A549 (cell line): ENCODE measurements around the gene KAT8.

ENCODE experiments used
- CBX8 ChIP-seq: fragments of 200-600 bp; sonication (generic); IDR thresholded peaks from 2 replicates; pipeline ENCODE4 v1.6.1; 2016
- CTCF ChIP-seq: fragments of >200 bp; sonication (Bioruptor Twin); formaldehyde crosslinking; IDR thresholded peaks from 3 replicates; pipeline ENCODE4 v1.5.1; 2016
- FOSL2 ChIP-seq, 2 experiments: fragments of 450-650 bp in 1 of 2; fragments of >200 bp in 1 of 2; sonication (Bioruptor Twin) in 1 of 2; formaldehyde crosslinking; IDR thresholded peaks; 2 replicates each; pipeline versions ENCODE4 v1.5.0 to v1.6.1; 2016 to 2020; ENCODE audit warnings: mild to moderate bottlenecking in 1 of 2, moderate library complexity in 1 of 2
- RCOR1 ChIP-seq: fragments of 150-350 bp; IDR thresholded peaks from 2 replicates; pipeline ENCODE4 v1.6.1; 2014; ENCODE audit warnings: antibody characterized with exemption, low read length, low read depth
- SREBF2 ChIP-seq: fragments of 450-650 bp; IDR thresholded peaks from 2 replicates; pipeline ENCODE4 v1.6.1; 2014; ENCODE audit warnings: mild to moderate bottlenecking, moderate library complexity

GRCh38 chr16:31077592-31078396 lies 39.7 kb upstream of the KAT8 start:
- TF ChIP-seq CTCF (no peak), FOSL2 (IDR thresholded peaks at IDR 0.05) (no peak), FOSL2 (CRISPR knock-in tag; IDR thresholded peaks at IDR 0.05) (no peak), CBX8 (no peak), SREBF2 (no peak), RCOR1 (no peak)
